ENCODE results near the gene RPP30.
A peak's percentile ranks its signal among the peaks of the same experiment; 100 is the strongest.
"Not testable (repeated sequence)": the region's sequence is repeated elsewhere in the genome, so short reads cannot be mapped to it uniquely, and the experiment has no call there.

The RPP30 gene

GRCh38 chr10:90893190-90893589, 21.4 kb downstream of the RPP30 start:
- ATAC-seq: no peak
- DNase-seq (ENCODE audit: low spot score in 2 of 2): no peak

GRCh38 chr10:90896916-90897315, 25.1 kb downstream of the RPP30 start:
- not testable (repeated sequence) for H3K4me3 Mint-ChIP-seq; H3K27ac Mint-ChIP-seq; DNase-seq (ENCODE audit: low spot score in 2 of 2); H3K9me3 Mint-ChIP-seq; H3K4me1 Mint-ChIP-seq; ATAC-seq
- peaks cover 96% of the 10 kb centered on the region for H3K36me3 Mint-ChIP-seq

More at GRCh38 chr10:90893190-90893589, 21.4 kb downstream of the RPP30 start:
- Mint-ChIP-seq H3K4me1 (peaks cover 5% of the 10 kb centered on the region), H3K27ac (no peak overlapping the region), H3K36me3 (peaks cover 99% of the 10 kb centered on the region), H3K9me3 (no peaks in the 10 kb centered on the region), H3K4me3 (no peak overlapping the region)

DNA sequence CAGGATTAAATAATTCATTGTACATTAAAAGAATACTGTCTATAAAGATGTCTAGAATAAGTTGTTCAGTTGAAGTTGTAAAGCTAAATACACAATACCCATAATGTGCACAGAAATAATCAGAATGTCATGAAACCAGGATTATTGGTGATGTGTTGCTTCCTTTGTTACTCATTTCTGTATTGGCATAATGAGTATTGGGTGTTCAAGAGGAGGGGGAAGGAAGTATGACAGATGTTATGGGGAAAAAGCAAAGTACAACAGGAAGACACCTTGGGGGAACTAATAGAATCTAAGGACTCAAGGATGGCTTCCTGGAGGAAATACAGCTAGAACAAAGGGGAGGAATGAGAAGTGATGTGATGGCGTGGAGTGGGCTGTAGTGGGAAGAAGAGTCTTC, 34.2 kb downstream of the RPP30 start:
- H3K9me3 Mint-ChIP-seq: peaks cover 2% of the 10 kb centered on the region
- DNase-seq (ENCODE audit: low spot score in 2 of 2) (no peak), ATAC-seq (peak; percentile 86)
- peaks cover 20% of the 10 kb centered on the region for H3K4me1 Mint-ChIP-seq
- H3K4me3 Mint-ChIP-seq: peak overlapping the region; percentile 39
- H3K27ac Mint-ChIP-seq: peak overlapping the region; percentile 62
- peaks cover 47% of the 10 kb centered on the region for H3K36me3 Mint-ChIP-seq

- Mint-ChIP-seq H3K4me1 (peaks cover 20% of the 10 kb centered on the region), H3K27ac (peak overlapping the region; percentile 62), H3K36me3 (peaks cover 40% of the 10 kb centered on the region), H3K4me3 (peak overlapping the region; percentile 39), H3K9me3 (peaks cover 2% of the 10 kb centered on the region)
- ATAC-seq (peak; percentile 91), DNase-seq (ENCODE audit: low spot score in 2 of 2) (peak in 1 of 2 donors; percentile 51)
Measured at GRCh38 chr10:90906596-90906995, 34.8 kb downstream of the RPP30 start.

DNA sequence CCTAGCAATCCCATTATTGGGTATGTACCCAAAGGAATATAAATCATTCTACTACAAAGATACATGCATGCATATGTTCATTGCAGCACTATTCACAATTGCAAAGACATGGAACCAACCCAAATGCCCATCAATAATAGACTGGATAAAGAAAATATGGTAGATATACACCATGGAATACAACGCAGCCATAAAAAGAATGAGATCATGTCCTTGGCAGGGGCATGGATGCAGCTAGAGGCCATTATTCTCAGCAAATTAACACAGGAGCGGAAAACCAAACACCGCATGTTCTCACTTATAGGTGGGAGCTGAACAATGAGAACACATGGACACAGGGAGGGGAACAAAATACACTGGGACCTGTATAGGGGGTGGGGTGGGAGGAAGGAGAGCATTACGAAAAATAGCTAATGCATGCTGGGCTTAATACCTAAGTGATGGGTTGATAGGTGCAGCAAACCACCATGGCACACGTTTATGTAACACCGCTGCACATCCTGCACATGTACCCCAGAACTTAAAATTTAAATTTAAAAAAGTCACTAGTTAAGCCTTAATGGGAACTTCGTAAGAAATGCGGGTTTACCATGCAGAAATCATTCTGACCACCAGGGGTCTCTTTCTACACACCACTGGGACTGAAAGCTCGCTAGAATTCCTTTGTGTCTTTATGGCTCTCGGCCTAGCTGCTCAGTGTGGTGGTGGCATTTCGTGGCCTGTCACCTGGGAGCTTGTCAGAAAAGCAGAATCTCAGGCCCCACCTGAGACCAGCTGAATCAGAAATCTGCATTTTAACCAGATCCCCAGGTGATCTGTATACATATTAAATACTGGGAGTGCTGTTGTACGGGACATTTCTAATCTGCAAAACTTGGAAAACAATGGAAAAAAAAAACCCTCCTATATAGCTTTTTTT, 39.6 kb downstream of the RPP30 start:
- Mint-ChIP-seq H3K4me3 (no peak overlapping the region), H3K4me1 (peaks cover 7% of the 10 kb centered on the region), H3K27ac (no peak overlapping the region), H3K36me3 (peaks cover under 1% of the 10 kb centered on the region), H3K9me3 (no peaks in the 10 kb centered on the region)
- DNase-seq (ENCODE audit: low spot score in 2 of 2) (peak; percentile 44 to 74), ATAC-seq (peak; percentile 74)

DNA sequence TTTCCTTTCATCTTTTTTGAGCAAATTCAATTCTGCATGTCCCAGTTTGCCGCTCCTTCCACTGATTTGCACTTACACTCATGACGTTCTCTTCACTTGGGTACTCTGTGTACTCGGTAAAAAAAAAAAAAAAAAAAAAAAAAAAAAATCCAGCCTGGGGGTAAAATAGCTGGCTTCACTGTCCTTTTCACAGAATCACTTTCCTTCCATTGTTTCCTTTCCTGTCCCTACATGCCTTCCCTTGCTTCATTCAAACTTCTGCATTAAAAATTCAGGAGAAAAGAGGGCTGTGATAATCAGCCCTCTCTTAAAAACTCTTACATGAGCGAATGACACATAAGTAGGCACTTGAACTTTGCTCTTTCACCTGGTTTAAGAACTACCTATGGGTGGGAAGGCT, 40.4 kb downstream of the RPP30 start:
- ATAC-seq (no peak), DNase-seq (ENCODE audit: low spot score in 2 of 2) (no peak)
- Mint-ChIP-seq H3K9me3 (no peaks in the 10 kb centered on the region), H3K4me1 (no peaks in the 10 kb centered on the region), H3K36me3 (no peaks in the 10 kb centered on the region), H3K4me3 (no peak overlapping the region), H3K27ac (no peak overlapping the region)

GRCh38 chr10:90912854-90913479, 41.2 kb downstream of the RPP30 start:
- no peak overlapping the region for H3K4me3 Mint-ChIP-seq
- ATAC-seq (no peak), DNase-seq (ENCODE audit: low spot score in 2 of 2) (no peak)
- H3K27ac Mint-ChIP-seq: no peak overlapping the region
- H3K36me3 Mint-ChIP-seq: no peaks in the 10 kb centered on the region
- no peaks in the 10 kb centered on the region for H3K4me1 Mint-ChIP-seq
- no peaks in the 10 kb centered on the region for H3K9me3 Mint-ChIP-seq

DNA sequence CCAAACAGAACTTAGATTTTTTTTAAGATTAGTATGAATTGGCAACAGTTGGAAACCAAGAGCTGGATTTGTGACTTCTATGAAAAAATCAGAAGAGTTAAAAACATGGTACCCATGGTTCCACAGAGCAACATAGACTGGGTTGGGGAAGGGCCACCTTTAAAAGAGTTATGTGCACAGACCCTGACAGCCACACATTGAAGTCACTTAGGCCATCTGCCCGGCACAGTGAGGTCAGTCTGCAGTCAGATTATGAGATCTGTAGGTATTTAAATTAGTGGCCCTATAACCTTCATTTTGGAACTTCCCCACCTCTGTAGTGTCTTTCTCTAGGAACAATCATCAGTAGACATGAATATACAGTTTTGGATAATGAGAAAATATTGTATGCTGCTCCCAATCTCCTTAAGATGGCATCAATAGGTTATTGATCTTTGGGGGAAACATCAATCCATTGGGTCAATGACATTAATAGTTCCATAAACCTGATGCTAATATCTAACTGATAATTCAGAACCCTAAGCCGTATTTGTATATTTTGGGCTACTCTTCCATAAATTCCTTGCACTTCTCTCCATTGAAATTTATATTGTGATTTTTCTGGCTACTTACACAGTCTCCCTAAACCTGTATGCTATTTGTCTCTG, 42.1 kb downstream of the RPP30 start:
- Mint-ChIP-seq H3K9me3 (no peaks in the 10 kb centered on the region), H3K4me1 (no peaks in the 10 kb centered on the region), H3K4me3 (no peak overlapping the region), H3K36me3 (no peaks in the 10 kb centered on the region), H3K27ac (no peak overlapping the region)
- DNase-seq (ENCODE audit: low spot score in 2 of 2) (no peak), ATAC-seq (no peak)

GRCh38 chr10:90914992-90915765, 43.4 kb downstream of the RPP30 start:
- H3K9me3 Mint-ChIP-seq: no peaks in the 10 kb centered on the region
- H3K36me3 Mint-ChIP-seq: no peaks in the 10 kb centered on the region
- DNase-seq (ENCODE audit: low spot score in 2 of 2): no peak
- no peak for ATAC-seq
- H3K27ac Mint-ChIP-seq: peak overlapping the region; percentile 29
- no peak overlapping the region for H3K4me3 Mint-ChIP-seq
- no peaks in the 10 kb centered on the region for H3K4me1 Mint-ChIP-seq

DNA sequence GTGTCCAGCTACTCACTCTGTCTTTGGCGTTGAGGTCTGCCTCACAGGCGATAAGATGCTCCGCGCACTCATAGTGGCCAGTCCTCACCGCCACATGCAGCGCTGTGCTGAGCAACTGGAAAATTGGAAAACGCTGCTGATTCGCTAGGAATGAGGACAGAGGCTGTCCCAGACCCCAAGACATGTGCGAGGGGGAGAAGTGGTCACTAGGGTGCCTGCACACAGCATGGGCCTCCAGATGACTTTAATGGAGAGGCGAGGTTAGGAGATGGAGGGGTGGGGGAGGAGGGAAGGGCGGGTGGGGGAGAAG, 43.9 kb downstream of the RPP30 start:
- no peaks in the 10 kb centered on the region for H3K9me3 Mint-ChIP-seq
- no peak for DNase-seq (ENCODE audit: low spot score in 2 of 2)
- no peak for ATAC-seq
- peak overlapping the region; percentile 29 for H3K27ac Mint-ChIP-seq
- no peak overlapping the region for H3K4me3 Mint-ChIP-seq
- H3K36me3 Mint-ChIP-seq: no peaks in the 10 kb centered on the region
- H3K4me1 Mint-ChIP-seq: no peaks in the 10 kb centered on the region

DNA sequence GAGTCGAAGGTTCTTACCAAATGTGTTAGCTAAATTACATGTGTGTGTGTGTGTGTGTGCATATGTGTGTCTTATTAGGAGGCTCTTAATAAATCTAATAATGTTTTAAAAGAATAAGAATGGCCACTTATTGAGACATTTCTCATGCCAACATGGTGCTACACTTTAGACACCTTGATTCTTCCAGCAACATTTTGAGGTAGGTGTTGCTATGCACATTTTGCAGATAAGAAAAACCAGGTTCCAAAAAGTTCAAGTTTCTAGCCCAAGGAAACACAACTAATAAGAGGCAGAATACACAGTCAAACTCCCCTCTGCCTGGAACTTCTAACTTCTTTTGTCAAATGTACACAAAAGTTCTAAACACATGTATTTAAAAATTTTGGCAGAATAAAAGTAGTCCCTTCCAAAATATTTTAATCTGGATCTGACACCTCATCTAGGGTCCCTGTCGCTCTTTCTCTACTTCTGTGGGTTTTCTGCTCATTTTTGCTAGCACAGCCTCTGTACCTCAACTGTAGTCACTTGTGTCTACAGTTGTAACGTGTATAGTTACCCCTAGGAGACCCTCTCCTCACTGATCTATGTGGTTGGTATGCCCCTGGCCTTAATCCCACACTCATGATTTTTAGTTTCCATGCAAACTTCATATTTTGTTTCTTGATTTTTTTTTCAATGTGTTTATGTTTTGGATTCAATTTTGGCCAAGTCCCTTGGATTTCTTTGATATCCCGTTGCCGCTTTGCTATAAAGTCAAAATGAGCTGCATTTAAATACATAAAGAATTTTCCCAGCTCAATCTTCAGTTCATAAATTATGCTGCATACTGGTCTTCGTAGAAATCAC, 44.8 kb downstream of the RPP30 start:
- no peaks in the 10 kb centered on the region for H3K4me1 Mint-ChIP-seq
- DNase-seq (ENCODE audit: low spot score in 2 of 2) (no peak), ATAC-seq (no peak)
- no peak overlapping the region for H3K27ac Mint-ChIP-seq
- no peaks in the 10 kb centered on the region for H3K9me3 Mint-ChIP-seq
- no peak overlapping the region for H3K4me3 Mint-ChIP-seq
- H3K36me3 Mint-ChIP-seq: no peaks in the 10 kb centered on the region

DNA sequence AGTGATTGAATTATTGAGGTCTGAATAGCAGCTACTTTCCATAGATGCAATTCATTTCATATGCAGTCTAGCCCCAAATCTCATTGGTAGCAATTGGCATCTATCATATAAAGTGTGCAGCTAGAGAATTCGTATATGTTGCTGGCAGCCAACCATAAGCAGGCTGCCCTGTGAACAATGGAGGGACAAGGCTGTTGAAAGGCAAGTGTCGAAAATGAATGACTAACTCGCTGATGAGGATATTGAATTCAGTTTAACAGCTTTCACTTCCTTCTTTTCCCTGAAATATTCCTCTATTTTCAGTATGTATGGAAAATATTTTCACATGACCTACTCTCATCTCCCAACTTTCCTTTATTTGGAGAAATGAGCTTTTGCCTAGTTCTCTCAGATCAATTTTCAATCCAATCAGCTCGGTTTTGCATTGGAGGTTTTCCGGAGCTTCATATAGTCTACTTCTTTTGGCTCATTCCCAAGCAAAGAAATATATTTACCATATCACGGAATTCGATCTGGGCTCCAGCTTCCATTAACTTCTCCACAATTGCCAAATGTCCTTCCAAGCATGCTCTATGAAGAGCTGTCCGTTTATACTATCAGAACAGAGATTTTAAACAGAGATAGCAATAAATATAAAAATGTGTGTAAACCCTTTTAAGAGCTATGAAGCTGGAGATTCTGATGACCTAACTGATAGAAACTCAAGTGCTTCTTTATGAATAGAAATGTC, 45.6 kb downstream of the RPP30 start:
- Mint-ChIP-seq H3K4me1 (no peaks in the 10 kb centered on the region), H3K27ac (no peak overlapping the region), H3K4me3 (no peak overlapping the region), H3K36me3 (no peaks in the 10 kb centered on the region), H3K9me3 (no peaks in the 10 kb centered on the region)
- ATAC-seq (no peak), DNase-seq (ENCODE audit: low spot score in 2 of 2) (no peak)

DNA sequence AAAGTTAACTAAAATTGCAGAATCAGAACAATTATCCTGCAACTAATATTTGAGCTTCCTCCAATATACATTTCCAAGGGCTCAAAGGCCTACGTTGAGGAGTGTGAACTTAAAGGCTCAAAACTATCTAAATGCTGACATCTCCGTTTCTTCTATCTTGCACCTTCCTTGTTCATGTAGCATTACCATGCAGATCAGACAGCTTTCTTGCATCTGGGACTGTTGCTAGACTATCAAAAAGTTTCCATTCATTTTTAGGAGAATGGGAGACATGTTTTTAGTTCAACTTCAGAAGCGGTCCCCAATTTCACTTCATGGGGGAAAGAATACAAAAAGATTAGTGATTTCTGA, 46.2 kb downstream of the RPP30 start:
- H3K4me3 Mint-ChIP-seq: no peak overlapping the region
- no peak overlapping the region for H3K27ac Mint-ChIP-seq
- no peaks in the 10 kb centered on the region for H3K9me3 Mint-ChIP-seq

More for the DNA sequence above, 46.2 kb downstream of the RPP30 start:
- Mint-ChIP-seq H3K4me1 (no peaks in the 10 kb centered on the region), H3K36me3 (no peaks in the 10 kb centered on the region)
- DNase-seq (ENCODE audit: low spot score in 2 of 2) (no peak), ATAC-seq (no peak)
